Hepatocyte (in vitro differentiated cells): ENCODE measurements around the gene NAPSA. TPM values are rescaled to one million over a fixed set of nuclear protein-coding genes. Genes with fewer than 3 reads are reported as not detected.

Source experiments
- DNase-seq: peaks from one replicate; pipeline ENCODE4 v3.0.0-alpha.2; 2016; ENCODE audit warnings: low spot score
- H2AFZ ChIP-seq: fragments of 200-600 bp; sonication (generic); 2 replicates; pipeline ENCODE4 v1.6.0; 2016; ENCODE audit warnings: antibody characterized with exemption, mild to moderate bottlenecking
- H3K27ac ChIP-seq: fragments of 200-600 bp; sonication (generic); 2 replicates; pipeline ENCODE4 v1.5.1; 2016; ENCODE audit warnings: mild to moderate bottlenecking
- H3K27me3 ChIP-seq: fragments of 200-600 bp; sonication (generic); 2 replicates; pipeline ENCODE4 v1.6.1; 2016
- H3K36me3 ChIP-seq: fragments of 200-600 bp; sonication (generic); replicated peaks from 2 replicates; pipeline ENCODE4 v1.5.1; 2016; ENCODE audit warnings: low read depth; ENCODE audit not compliant: insufficient read depth
- H3K4me1 ChIP-seq: fragments of 200-600 bp; sonication (generic); 2 replicates; pipeline ENCODE4 v1.5.1; 2016; ENCODE audit warnings: mild to moderate bottlenecking, moderate library complexity; ENCODE audit not compliant: insufficient read depth
- H3K4me2 ChIP-seq: fragments of 200-600 bp; sonication (generic); 2 replicates; pipeline ENCODE4 v1.6.0; 2016
- H3K4me3 ChIP-seq: fragments of 200-600 bp; sonication (generic); 2 replicates; pipeline ENCODE4 v1.5.1; 2016; ENCODE audit warnings: mild to moderate bottlenecking
- H3K79me2 ChIP-seq: fragments of 200-600 bp; sonication (generic); 2 replicates; pipeline ENCODE4 v1.6.0; 2017; ENCODE audit warnings: mild to moderate bottlenecking
- H3K9me2 ChIP-seq: fragments of 200-600 bp; sonication (generic); replicated peaks from 2 replicates; pipeline ENCODE4 v1.6.0; 2017; ENCODE audit warnings: mild to moderate bottlenecking; ENCODE audit not compliant: insufficient read depth
- H3K9me3 ChIP-seq: fragments of 200-600 bp; sonication (generic); 2 replicates; pipeline ENCODE4 v1.5.1; 2016; ENCODE audit warnings: low read depth, mild to moderate bottlenecking
- H4K20me1 ChIP-seq: fragments of 200-600 bp; sonication (generic); 2 replicates; pipeline ENCODE4 v1.6.0; 2016; ENCODE audit warnings: mild to moderate bottlenecking; ENCODE audit not compliant: insufficient read depth, poor library complexity, severe bottlenecking
- CTCF ChIP-seq: fragments of 200-600 bp; sonication (generic); IDR thresholded peaks from 2 replicates; pipeline ENCODE4 v1.5.1; 2016; ENCODE audit warnings: antibody characterized with exemption, mild to moderate bottlenecking; ENCODE audit not compliant: poor library complexity
- EZH2 ChIP-seq: fragments of 200-600 bp; sonication (generic); IDR thresholded peaks from 2 replicates; pipeline ENCODE4 v1.6.1; 2016; ENCODE audit warnings: antibody characterized with exemption, mild to moderate bottlenecking, borderline replicate concordance
- EZH2phosphoT487 ChIP-seq: fragments of 200-600 bp; sonication (generic); IDR thresholded peaks from one replicate; pipeline ENCODE4 v1.6.1; 2018; ENCODE audit warnings: antibody characterized with exemption, mild to moderate bottlenecking, low read depth, moderate library complexity; ENCODE audit not compliant: unreplicated experiment, severe bottlenecking
- WGBS: methylation state at CpG from one replicate; pipeline ENCODE4 v1.1.6; 2016; ENCODE audit warnings: low lambda C conversion rate; ENCODE audit errors: missing lambda C conversion rate; 5-methylcytosine and 5-hydroxymethylcytosine counted together
- polyA plus RNA-seq: library from polyadenylated mRNA; unstranded; fragments of >200 nt; fragmentation: Nextera tagmentation; extraction: Ambion mirVana; gene quantifications from 2 replicates; pipeline ENCODE4 v1.2.1, GENCODE V29; 2016
- total RNA-seq: library from RNA; depleted of rRNA; stranded (reverse); fragments of >200 nt; gene quantifications from 2 replicates; pipeline ENCODE4 v1.2.3, GENCODE V29; 2014

NAPSA gene
- total and polyA plus RNA-seq, 2 experiments from 2014 or later = 2.7 to 7.3 TPM

GRCh38 chr19:50319156-50319555, 46.3 kb downstream of the NAPSA start:
- H4K20me1 ChIP-seq = no peaks in the 10 kb centered on the region
- H3K9me2 ChIP-seq = no peaks in the 10 kb centered on the region
- 90% methylated on average over 11 of the region's 11 CpGs for WGBS
- no peak overlapping the region for H3K27ac ChIP-seq
- TF ChIP-seq CTCF (no peak), EZH2 (no peak), EZH2phosphoT487 (no peak)
- H3K36me3 ChIP-seq = no peaks in the 10 kb centered on the region
- no peak for DNase-seq
- no peaks in the 10 kb centered on the region for H3K4me1 ChIP-seq
- peaks cover 29% of the 10 kb centered on the region for H3K27me3 ChIP-seq
- no peaks in the 10 kb centered on the region for H3K79me2 ChIP-seq
- no peak overlapping the region for H3K4me3 ChIP-seq
- no peak overlapping the region for H3K4me2 ChIP-seq
- no peaks in the 10 kb centered on the region for H3K9me3 ChIP-seq
- H2AFZ ChIP-seq = no peak overlapping the region

- H3K4me3 ChIP-seq = no peak overlapping the region
- H3K4me2 ChIP-seq = no peak overlapping the region
- H3K9me2 ChIP-seq = no peaks in the 10 kb centered on the region
- H3K36me3 ChIP-seq = no peaks in the 10 kb centered on the region
- peaks cover 35% of the 10 kb centered on the region for H3K27me3 ChIP-seq
- TF ChIP-seq EZH2 (no peak), CTCF (no peak), EZH2phosphoT487 (no peak)
- 78% methylated on average over 8 of the region's 8 CpGs for WGBS
- no peak overlapping the region for H2AFZ ChIP-seq
- no peaks in the 10 kb centered on the region for H3K4me1 ChIP-seq
- H3K27ac ChIP-seq = no peak overlapping the region
- no peaks in the 10 kb centered on the region for H3K79me2 ChIP-seq
- DNase-seq = no peak
- no peaks in the 10 kb centered on the region for H3K9me3 ChIP-seq
- H4K20me1 ChIP-seq = no peaks in the 10 kb centered on the region
Measured at GRCh38 chr19:50318438-50318837, 47.0 kb downstream of the NAPSA start.

- H3K9me3 ChIP-seq = no peaks in the 10 kb centered on the region
- H3K4me1 ChIP-seq = no peaks in the 10 kb centered on the region
- H3K27me3 ChIP-seq = peaks cover 45% of the 10 kb centered on the region
- no peak overlapping the region for H2AFZ ChIP-seq
- 90% methylated on average over 3 of the region's 4 CpGs for WGBS
- H3K4me2 ChIP-seq = no peak overlapping the region
- no peaks in the 10 kb centered on the region for H4K20me1 ChIP-seq
- no peak for DNase-seq
- no peaks in the 10 kb centered on the region for H3K9me2 ChIP-seq
- no peaks in the 10 kb centered on the region for H3K79me2 ChIP-seq
- TF ChIP-seq EZH2 (no peak), CTCF (no peak), EZH2phosphoT487 (no peak)
- no peaks in the 10 kb centered on the region for H3K36me3 ChIP-seq
- no peak overlapping the region for H3K4me3 ChIP-seq
- H3K27ac ChIP-seq = no peak overlapping the region
Measured at GRCh38 chr19:50317115-50317514, 48.3 kb downstream of the NAPSA start.
